HG02884 (cell line): ENCODE data around the gene PIWIL4.
A peak's percentile ranks its signal among the peaks of the same experiment; 100 is the strongest.
"Not testable (repeated sequence)": the region's sequence is repeated elsewhere in the genome, so short reads cannot be mapped to it uniquely, and the experiment has no call there.

Experiments
- ATAC-seq: cut with Tn5 transposase; IDR thresholded peaks from one replicate; pipeline ENCODE4 v1.9.1; 2021; ENCODE audit warnings: mild to moderate bottlenecking, moderate library complexity; ENCODE audit not compliant: unreplicated experiment

Gene PIWIL4

DNA sequence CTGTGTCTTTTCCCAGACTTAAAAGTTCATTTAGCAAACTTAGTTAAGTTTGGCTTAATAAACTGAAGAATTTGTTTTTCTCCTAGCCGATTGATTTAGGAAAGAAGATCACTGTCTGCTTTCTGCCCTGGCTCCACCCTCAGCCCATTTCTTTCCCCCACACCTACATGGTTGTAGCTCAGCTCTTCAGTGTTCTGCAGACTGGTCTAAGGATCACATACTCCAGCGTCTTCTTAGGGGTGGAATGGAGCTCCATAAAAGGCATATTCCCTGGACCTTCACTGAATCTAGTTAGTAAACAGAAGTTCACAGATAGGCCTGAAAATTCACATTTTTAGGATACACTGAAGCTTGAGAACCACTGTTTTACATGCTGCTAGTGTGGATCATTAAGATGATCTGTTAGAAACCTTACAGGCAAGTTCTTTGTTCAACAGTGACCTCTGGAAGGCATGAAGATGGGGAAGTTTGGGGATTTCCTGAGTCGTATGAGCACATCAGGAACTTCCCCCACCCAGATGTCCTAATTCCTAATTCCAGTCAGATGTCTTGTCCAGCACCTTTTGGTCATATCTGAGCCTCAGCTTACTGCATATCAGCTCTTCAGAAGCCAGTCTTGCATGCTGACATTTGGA lies 16.8 kb downstream of the PIWIL4 start:
- peak; percentile 44 for ATAC-seq

DNA sequence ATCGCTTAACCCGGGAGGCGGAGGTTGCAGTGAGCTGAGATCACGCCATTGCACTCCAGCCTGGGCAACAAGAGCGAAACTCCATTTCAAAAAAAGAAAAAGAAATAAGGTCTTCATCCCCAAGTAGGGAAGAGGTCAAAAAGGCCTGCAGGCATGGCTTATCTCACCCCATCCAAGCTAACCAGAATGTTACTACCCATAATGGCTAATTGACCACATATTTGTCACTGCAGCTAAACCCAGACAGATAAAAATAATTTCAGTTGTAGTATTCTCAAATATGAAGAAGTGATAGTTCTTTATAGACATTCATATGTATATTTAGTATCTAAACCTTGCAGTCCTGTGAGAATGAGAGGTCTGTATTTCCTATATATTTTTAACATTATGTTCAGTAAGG lies 17.8 kb downstream of the PIWIL4 start:
- ATAC-seq, result no peak

DNA sequence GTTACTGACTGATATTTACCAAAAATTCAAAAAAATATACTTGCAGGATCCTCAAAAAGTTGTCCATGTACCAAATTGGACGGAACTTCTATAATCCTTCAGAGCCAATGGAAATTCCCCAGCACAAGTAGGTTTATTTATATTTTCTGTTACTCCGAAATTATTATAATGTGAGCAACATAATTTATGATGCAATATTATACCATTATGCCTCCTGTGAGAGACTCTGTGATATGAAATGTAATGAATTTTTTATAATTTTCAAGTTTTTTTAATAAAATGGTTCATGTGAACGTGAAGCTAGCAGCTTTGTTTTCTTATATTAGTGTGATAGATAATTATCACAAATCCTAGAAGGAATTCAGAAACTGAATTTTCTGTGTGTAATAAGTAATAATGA lies 18.2 kb downstream of the PIWIL4 start:
- no peak for ATAC-seq

DNA sequence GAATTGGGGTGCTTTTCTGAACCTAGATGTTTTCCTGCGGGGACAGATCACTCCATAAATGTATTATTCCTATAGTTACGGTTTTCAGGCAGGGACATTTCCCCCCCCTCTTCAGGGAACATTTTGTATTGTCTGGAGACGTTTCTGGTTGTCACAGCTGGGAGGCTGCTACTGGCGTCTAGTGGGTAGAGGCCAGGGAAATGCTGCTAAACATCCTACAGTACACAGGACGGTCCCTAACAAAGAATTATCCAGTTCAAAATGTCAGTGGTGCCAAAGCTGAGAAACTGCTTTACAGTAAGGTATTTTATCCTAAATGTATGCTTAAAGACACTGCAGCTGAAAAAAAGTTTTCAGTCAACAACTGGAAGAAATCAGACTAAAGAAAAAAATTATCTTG lies 19.4 kb downstream of the PIWIL4 start:
- ATAC-seq, result no peak

DNA sequence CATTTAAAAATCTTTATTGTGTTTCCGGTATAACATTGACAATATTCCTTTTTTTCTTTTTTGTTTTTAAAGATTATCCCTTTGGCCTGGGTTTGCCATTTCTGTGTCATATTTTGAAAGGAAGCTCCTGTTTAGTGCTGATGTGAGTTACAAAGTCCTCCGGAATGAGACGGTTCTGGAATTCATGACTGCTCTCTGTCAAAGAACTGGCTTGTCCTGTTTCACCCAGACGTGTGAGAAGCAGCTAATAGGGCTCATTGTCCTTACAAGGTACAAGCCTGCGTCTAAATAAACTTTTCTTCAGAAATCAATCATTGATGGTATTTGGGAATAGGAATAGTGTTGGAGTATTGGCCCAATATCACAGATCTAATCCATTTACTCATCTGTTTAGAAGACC lies 19.8 kb downstream of the PIWIL4 start:
- no peak for ATAC-seq

DNA sequence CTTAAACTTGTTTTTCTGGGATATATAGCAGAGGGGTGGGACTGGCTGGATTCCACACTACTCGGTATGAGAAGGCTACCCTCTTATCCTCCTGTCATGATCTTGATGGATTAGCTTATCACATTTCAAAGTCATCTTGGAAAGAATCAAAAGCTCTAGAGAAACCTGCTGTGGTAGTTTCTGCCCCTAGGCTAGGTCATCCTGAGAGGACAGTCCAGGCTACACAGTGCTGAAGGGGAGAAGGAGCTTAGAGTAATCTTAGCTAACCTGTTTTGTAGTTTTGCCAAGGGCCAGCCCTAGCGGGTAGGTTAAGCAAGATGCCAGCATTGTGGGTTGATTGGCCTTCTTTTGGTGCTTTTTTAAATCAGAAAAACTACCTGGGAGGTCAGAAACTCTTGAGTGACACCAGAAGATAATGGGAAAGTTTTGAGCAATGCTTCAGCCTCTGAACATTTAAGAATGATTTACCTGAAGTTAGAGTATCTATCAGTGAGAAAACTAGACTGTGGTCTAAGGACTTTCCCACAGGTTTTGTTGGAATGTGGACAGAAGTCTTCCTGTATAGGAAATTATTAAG lies 21.3 kb downstream of the PIWIL4 start:
- ATAC-seq, result no peak

DNA sequence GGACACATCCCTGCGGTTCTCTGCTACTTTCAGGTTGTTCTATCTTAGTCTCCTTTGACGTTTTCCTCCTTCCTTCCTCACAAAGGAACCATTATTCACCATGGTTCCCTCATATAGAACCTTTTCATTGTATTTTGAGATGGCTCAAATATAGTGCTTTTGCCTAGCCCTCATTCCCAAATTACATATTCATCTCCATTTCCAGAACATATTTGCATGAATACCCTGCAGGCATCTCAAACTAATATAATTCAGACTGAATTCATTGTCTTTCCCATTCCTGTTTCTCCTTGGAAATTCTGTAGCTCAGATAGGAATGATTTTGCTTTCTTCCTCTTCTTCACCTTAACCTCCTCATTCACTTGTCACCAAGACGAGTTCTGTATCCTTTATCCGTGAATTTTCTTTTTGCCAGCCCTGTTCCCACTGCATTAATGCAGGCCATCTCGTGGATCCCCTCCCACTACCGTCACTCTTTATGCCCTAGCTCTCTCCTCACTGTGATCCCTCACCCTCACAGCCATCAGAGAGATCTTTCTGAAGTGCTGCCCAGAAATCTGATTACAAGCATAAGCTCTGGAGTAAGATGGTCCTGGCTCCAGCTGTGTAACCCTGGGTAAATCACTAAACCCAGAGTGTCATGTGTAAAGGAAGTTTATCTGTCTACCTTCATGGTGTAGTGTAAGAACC lies 23.3 kb downstream of the PIWIL4 start:
- no peak for ATAC-seq

DNA sequence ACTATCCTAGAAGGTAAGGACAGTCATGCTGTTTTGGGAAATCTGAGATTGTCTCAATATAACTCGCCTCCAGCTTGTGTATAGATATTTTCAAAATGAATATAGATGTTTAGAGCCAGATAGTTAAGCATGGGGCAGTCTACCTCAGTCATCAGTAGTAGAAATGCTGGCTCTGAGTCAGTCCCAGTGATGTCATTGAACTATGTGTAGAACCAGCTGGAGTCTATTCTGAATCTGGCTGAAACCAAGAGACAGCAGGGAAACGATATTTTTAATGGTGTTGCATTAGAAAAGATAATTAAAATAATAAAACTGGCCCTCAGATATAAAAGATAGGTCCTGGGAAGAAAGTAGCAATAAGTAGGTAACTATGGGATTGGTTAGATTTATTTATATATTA lies 25.9 kb downstream of the PIWIL4 start:
- ATAC-seq, result peak; percentile 78

DNA sequence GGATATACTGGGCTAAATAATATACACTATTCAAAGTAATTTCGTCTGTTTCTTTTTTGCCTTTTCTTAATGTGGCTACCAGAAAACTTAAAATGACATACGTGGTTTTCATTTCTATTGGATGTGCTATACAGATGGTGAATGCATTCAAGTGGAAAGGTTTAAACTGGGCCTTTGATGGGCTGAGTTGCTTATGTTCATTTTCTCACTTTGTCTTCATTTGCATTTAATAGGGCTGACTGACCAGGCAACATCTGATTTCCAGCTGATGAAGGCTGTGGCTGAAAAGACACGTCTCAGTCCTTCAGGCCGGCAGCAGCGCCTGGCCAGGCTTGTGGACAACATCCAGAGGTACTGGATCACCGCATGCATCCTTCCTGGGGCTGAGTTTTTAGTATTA lies 27.9 kb downstream of the PIWIL4 start:
- peak; percentile 44 for ATAC-seq

DNA sequence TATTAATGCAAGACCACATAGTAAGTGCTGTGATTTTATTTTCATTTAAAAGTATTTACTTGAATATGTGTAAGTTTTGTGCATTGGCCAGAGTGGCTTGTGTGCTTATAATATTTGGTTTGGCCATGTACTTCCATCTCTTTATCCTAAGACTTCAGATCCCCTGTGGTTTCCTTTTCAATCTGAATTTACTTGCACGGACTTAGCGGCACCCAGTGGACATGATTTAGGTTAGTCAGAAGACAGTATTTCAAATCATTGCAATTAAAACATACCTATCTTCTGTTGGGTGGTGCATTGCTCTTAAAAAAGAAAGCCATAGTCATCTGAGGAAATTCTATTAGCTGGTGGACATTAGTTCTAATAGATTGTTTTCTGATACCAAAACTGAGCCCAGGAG lies 30.7 kb downstream of the PIWIL4 start:
- no peak for ATAC-seq

DNA sequence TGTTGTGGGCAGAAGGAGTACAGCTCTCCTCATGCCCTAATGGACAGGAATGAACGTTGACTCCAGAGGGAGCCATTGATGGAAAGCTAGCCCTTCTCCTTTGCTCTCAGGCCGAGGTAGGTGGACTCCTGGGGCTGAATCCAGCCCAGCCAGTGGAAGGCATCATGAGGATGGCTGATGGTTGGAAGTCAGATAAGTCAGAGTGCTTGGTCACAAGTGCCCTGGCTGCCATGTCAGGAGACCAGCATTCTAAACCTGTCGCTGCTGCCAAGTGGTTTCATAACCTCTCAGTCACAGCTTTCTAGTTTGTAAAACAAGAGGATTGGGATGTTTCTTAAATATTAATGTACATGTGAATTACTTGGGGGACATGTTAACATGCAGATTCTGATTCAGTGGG lies 32.3 kb downstream of the PIWIL4 start:
- ATAC-seq, result no peak

DNA sequence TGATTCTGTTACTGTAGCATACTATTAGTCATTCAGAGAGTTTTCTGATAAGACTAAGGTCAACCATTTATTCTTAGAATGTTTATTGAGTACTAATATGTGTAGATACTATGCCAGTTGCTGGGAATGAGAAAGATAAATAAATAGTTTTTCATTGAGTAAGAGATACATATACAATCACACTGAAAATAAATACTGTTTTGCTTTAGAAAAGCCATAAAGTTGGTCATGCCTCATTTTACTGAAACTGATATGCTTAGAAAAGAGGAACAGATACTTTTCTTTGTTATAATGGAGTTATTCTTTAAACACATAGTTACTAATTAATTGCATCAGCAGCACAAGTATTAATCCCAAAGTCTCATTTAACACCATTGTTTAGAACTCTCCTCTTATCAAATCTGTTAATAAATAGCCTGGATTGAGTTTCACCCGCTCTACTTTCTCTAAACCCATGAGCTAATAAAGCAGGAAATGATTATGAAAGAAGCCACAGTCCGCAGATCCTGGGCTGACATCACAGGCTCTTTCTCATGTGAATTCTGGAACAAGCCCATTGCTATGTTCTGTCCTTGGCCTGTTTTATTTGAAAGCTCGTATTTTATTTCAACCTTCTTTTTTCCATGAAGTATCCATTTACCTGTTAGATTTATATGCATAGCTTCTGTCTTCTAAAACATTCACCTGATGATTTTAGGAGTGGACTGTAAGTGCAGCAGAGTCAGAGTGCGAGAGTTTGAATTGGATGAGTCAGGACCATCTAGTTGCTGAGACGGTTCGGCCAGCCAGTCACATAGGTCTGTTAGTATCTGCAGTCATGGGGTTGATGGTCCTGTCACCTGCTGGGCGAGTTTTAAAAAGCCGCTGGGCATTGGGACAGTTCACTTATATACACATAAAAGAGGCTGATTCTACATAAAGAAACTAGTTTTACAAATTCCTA lies 35.5 kb downstream of the PIWIL4 start:
- ATAC-seq, result peak; percentile 88

DNA sequence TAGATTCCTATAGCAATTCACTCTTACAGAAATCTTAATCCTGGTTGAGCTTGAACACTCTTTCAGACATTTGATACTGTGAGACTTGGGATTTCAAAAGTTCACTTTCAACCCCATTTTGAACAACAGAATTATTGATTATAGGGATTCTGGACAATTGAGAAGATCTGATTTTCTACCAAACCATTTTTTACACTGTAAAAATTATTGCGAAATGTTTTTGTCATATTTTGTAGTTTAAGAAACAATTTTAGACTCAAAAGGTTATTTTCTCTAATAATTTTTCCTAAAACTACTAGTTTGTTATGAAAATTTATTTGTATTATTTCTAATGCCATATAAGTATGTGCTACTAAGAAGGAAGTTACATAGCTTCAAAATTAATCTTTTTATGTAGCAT lies 36.4 kb downstream of the PIWIL4 start:
- ATAC-seq, result no peak

DNA sequence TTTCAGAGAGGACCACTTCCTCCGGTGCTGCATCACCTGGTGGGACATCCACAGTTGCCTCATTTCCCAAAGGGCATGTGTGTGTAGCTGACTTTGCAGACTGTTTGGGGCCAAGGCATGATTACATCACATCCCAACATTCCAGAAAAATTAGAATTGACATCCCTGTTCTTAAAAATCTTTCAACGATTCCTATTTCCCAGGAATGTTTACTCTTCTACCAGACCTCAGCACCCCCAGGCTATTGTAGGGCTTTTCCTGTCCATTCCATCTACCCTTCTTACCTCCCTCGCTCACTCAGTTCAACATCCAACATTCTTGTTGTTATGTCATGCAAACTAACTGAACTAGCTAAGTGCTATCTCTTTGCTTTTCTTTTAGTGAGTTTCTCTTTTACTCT lies 37.3 kb downstream of the PIWIL4 start:
- no peak for ATAC-seq

DNA sequence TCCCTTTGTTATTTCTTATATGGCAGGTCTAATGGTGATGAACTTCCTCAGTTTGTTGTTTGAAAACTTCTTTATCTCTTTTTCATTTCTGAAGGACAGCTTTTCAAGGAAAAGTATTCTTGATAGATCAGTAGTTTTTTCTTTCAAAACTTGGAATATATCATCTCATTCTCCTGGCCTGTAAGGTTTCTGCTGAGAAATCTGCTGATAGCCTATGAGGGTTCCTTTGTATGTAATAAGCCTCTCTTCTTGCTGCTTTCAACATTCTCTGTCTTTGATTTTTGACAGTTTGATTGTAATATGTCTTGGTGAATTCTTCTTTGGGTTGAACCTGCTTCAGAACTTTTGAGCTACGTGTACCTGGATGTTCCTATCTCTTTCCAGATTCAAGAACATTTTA lies 46.0 kb downstream of the PIWIL4 start:
- ATAC-seq, result no peak

DNA sequence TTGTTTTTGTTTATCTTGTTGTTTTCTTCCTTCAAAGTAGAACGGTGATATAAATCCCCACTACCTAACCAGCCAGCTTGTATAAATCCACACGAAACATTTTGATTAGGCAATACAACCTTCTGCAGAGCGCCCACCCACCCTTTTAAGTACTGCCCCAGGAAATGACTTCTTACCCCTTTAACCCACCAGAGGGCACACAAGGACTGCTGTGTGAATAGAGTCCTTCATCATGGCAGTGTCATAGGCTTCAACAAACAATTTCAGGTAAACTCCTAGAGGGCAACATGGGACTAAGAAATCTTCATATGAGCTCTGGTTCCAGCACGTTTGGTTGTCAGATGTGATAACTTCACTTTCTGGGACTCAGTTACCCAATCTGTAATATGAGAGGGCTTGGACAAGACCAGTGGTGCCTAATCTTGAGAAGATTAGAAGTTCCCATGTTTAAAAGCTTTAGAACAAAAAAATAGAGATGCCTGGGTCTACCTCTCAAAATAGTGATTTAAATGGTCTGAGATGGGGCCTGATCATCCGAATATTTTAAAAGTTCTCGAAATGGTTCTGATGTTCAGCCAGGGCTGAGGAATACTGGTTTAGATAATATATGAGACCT lies 56.1 kb downstream of the PIWIL4 start:
- no peak for ATAC-seq

DNA sequence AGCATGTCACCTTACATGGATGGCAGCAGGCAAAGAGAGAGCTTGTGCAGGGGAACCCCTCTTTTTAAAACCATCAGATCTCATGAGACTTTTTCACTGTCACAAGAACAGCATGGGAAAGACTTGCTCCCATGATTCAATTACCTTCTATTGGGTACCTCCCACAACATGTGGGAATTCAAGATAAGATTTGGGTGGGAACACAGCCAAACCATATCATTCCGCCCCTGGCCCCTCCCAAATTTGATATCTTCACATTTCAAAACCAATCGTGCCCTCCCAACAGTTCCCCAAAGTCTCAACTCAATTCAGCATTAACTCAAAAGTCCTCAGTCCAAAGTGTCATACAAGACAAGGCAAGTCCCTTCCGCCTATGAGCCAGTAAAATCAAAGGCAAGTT lies 58.3 kb downstream of the PIWIL4 start:
- not testable (repeated sequence) for ATAC-seq

DNA sequence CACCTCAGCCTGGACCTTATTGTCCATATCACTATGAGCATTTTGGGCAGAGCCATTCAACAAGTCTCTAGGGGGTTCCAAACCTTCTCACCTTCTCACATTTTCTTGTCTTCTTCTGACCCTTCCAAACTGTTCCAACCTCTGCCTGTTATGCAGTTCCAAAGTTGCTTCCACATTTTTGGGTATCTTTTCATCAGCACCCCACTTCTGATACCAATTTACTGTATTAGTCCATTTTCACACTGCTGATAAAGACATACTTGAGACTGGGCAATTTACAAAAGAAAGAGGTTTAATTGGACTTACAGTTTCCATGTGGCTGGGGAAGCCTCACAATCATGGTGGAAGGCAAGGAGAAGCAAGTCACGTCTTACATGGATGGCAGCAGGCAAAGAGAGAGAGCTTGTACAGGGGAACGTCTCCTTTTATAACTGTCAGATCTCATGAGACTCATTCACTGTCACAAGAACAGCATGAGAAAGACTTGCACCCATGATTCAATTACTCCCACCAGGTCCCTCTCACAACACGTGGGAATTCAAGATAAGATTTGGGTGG lies 59.9 kb downstream of the PIWIL4 start:
- not testable (repeated sequence) for ATAC-seq

DNA sequence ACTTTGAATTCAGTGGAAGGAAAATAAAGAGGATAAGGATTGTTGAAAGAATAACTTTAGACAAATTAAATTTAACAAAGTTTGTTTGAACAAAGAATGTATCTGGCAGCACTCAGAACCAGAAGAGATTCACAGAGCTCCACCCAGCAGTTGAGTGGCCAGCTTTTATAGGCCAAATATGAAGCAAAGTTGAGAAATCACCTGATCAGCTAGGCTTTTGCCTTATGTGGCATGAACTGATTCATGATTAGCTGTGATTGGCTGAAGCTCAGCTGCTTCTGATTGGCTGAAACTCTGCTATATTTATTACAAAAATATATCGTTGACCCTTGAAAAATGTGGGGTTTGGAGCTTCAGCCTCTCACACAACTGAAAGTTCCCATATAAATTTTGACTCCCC lies 62.6 kb downstream of the PIWIL4 start:
- no peak for ATAC-seq

DNA sequence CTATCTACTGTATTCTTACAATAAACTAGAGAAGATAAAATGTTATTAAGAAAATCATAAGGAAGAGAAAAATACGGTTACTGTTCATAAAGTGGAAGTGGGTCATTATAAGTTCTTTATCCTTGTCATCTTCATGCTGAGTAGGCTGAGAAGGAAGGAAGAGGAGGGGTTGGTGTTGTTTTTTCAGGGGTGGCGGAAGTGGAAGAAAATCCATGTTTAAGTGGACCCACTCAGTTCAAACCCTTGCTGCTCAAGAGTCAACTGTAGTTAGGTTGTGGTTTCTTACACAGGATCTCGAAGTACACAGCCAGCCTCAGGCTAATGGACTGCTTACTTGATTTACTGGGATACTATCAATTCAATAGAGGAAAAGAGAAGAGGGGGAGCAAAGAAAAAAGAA lies 63.1 kb downstream of the PIWIL4 start:
- ATAC-seq, result no peak

DNA sequence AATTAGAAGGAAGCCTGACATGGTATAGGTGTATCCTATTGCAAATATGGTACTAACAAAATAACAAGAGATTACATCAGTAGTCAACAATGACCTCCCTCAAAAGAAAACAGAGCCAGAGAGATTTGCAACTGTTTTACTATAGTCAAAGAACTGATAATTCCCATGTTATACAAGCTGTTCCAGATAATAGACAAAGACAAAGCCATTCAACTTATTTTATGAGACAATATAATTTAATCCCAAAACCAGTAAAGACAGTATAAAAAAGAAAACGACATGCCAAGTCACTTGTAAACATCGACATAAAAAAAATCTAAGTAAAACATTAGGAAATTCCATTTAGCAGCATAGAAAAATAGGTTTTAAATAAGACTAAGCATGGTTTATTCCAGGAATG lies 65.2 kb downstream of the PIWIL4 start:
- no peak for ATAC-seq
